CD4-positive, alpha-beta T cell treated with Interferon alpha-2 for 1 hour (primary cell): ENCODE measurements around the gene TRMO.
A peak's percentile ranks its signal among the peaks of the same experiment; 100 is the strongest.

Experiments used
- DNase-seq, 2 donors: peaks; one replicate each; pipeline ENCODE4 v3.0.0-alpha.2; 2020 to 2022

Gene TRMO

DNA sequence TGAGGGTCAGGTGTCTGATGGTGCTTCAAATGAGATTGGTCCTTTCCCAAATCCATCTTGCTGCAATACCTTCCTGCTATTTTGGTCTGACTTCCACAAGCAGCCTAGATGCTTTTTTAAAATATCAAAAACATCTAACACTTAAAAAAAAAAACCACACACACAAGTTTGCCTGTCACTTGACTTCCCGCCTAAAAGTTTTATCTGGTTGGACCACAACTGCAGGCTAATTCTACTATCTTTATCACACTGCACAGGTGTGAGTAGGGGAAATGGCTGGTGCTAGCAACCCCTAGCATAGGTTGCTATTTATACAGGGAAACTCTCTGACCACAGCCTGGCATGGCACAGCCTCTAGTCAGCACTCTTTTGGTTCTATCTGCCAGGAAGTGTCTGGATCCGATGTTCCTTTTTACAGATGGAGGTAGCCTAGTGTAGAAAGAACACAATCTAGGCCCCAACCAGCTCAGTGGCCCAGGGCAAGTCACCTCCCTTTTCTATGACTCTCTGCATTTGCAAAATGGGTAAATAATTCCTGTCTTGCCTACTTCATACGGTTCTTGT, 15.9 kb upstream of the TRMO start, which contains the start of gene HEMGN:
TSS of gene HEMGN (minus strand) at position 92 of the 564 bp plus-strand sequence. CDS start at position 56, 36 bp downstream.
- peak; percentile 46 to 74 for DNase-seq

GRCh38 chr9:97936998-97937397, 14.7 kb upstream of the TRMO start:
- no peak for DNase-seq

DNA sequence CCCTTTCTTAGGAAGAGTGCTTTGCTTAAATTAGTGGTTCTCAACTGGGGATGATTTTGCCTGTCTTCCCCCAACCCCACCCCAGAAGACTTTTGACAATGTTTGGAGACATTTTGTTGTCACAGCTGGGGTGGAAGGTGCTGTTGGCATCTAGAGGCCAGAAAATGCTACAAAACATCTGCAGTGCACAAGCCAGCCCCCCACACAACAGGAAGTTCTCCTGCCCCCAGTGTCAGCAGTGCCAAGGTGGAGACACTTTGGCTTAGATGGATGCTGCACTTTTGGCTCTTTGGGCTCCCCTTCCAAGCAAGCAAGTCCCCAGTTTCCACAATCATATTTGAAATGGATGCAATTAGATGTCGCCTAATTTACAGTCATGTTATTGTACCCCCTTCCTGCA, 13.0 kb upstream of the TRMO start:
- DNase-seq: no peak

GRCh38 chr9:97934321-97935115, 12.2 kb upstream of the TRMO start:
- DNase-seq: no peak

- no peak for DNase-seq
Observed at GRCh38 chr9:97933297-97933998, 11.1 kb upstream of the TRMO start.

DNA sequence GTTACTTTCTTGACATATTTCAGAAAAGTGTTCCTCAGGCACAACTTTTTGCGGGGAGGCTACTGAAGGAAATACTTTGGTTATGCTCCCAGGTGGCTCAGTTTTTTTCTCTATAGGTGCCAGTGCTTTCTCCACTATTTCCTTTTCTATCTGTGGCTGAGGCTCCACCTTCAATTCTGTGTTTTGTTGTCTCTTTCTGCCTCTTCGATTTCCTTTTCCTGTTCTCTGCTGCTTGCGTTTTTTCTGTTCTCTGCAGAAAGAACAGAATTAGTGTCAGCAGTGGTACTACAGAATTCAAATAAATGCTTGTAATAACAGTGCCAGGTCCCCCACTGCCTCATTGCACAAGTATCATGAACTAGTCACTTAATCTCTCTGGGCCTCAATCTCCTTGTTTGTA, 8.7 kb upstream of the TRMO start:
- DNase-seq: peak in 1 of 2 donors; percentile 37

- DNase-seq: no peak
Observed at GRCh38 chr9:97928986-97929604, 6.8 kb upstream of the TRMO start.

DNA sequence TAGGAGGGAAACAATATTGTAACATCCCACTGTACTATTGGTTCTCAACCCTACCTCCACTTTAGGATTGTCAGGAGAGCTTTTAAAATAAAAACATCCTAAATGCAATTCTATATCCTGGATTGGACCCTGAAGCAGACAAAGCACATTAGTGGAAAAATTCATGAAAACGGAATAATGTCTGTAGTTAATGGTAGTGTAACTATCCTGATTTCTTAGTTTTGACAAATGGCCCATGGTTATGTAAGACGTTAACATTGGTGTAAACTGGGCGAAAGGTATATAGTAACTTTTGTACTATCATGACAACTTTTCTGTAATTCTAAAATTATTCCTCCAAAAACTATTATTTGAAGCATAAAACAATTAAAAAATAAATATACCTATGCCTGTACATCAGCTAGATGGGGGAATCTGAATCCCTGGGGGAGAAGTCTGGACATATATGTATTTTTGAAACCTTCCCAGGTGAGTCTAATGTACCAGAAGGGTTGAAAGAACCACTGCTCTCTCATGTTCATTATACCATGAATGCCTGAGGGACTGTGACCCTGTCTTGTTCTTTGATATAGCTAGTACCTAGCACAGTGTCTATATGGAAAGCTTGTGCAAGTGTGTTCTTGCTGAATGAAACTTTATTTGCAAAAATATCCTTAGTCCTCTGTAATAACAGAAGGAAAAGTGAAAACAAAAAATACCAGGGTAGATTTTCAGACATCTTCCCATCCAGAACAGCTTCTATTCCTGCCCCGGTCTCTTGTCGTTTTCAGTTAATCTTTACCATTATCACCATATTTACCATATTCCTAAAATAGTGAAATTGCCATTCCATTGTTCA, 3.4 kb upstream of the TRMO start:
- DNase-seq: no peak

DNA sequence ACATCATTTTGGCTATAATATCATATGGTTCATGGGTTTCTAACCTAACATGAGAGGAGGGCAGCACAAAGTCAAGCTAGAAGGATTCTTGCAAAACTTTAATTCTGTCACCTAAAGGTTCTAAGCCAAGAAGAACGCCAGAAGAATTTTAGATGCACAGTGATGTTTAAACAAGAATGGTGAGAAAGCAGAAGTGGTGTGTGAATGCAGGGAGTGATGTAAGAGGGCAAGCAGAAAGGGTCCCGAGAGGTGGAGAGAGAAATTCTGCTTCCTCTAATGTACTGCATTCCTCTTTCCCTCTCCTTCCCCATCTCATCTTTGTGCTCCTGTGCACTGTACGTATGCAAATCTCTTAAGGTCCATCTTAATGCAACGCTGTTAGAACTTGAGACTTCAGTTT, 2.1 kb upstream of the TRMO start:
- no peak for DNase-seq

- peak; percentile 77 to 86 for DNase-seq
Observed at GRCh38 chr9:97923529-97924108, 1.3 kb upstream of the TRMO start.

GRCh38 chr9:97919217-97919813, 3.0 kb downstream of the TRMO start:
- DNase-seq: peak in 1 of 2 donors; percentile 14

- peak in 1 of 2 donors; percentile 39 for DNase-seq
Observed at GRCh38 chr9:97918611-97919010, 3.7 kb downstream of the TRMO start.

DNA sequence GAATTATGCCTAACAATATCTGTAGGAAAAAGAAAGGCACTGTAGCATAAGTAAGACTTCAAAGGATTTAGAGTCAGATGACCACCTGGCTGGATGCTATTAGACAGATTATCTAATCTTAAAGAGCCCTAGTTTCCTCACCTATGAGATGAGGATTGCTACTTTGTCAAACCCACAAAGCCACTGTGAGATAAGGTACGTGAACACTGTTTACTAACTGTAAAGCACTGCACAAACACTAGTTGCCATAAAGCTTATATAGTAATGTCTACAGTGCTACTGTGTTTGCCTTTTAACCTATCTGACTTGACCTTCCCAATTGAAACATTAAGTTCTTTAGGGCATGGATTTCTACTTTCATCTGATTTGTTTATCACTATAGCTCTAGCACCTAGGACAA, 10.3 kb downstream of the TRMO start:
- DNase-seq: no peak

DNA sequence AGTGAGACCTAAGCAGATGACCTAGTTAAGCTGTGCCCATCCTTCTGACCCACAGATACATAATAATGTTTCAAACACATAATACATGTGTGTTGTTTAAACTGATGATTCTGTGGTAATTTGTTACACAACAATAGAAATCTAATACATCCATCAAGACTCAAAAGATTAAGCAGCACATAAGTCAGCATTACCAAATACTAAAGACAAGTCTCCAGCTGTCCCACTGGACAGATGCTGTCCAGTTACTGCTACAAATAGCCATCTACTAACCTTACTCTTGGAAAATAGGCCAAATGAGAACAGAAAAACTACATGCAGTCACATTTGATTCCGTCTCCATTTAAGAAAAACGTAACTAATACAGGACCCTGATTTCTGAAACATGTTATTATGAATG, 10.8 kb downstream of the TRMO start:
- DNase-seq: no peak

DNA sequence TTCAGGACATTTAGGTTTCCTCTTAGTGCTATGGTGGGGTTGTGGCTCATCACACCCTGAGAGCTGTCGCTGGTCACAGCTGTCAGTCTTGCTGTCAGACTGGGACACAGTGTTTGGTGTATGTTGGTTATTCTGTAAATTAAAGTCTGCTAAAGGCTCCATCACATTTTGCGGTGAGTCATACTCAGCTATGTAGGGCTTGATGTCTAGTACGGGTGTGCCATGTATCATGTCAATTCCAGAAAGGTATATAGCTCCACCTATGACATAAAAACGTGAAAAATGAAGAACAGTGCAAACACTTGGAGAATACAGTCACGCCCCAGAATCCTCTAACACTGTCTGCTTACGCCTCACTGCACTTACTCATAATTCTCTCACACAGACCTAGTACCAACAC, 11.9 kb downstream of the TRMO start:
- DNase-seq: peak in 1 of 2 donors; percentile 16

DNA sequence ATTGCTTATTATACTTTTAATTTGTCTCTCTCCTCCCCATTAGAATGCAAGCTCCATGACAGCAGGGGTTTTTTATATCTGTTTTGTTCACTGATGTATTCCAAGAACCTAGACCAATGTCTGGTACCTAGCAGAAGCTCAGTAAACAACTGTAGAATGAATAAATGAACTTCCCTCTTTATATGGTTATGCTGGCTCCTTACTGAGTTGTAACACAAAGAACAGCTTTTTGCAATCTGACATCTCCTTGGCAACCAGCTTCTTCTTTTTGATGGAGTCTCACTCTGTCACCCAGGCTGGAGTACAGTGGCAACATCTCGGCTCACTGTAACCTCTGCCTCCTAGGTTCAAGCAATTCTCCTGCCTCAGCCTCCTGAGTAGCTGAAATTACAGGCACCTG, 13.6 kb downstream of the TRMO start:
- DNase-seq: peak; percentile 25 to 26

- no peak for DNase-seq
Observed at GRCh38 chr9:97907632-97908031, 14.7 kb downstream of the TRMO start.

DNA sequence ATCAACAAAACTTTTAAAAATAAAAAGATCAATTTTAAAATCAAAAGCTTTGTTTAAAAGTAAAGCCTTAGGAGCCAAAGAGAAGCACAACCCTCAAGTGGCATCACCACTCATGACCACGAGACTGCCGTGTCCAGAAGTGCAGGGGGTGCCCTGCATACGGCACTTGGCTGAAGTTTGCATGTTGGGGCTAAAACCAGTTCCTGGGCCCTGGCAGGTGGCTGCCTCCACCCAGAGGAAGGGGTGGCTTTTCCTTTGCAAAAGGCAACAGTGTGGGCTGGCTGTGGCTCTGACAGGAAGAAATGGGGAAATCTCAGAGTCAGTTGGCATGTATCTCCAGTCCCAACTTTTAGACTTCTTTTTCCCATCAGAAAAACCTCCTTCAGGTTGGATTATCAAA, 15.3 kb downstream of the TRMO start:
- peak in 1 of 2 donors; percentile 39 for DNase-seq

DNA sequence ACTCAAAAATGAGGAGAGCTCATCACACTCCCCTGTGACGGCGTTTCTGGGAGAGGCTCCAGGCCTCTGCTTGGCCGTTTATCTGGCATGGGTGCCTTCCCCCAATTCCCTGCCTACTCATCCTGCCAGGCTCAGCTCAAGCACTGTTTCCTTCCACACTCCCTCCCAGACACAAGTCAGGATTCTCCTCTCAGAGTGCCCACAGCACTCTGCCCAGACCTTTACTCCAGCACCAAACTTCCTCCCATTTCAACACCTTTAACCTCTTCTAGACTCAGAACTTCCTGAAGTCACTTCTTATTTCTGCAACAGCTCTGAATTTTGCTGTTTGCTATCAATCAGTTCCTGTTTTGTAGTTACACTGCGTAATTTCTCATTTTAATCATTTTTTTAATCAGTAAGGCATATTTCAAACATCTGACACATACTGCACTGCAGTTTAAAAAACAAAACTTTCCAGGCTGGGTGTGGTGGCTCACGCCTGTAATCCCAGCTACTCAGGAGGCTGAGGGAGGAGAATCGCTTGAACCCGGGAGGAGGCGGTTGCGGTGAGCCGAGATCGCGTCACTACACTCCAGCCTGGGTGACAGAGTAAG, 16.0 kb downstream of the TRMO start:
- peak; percentile 42 to 54 for DNase-seq

GRCh38 chr9:97905228-97905627, 17.1 kb downstream of the TRMO start:
- DNase-seq: peak; percentile 53 to 80

GRCh38 chr9:97904725-97905124, 17.6 kb downstream of the TRMO start:
- peak in 1 of 2 donors; percentile 64 for DNase-seq
